PC-3 (cell line): ENCODE results near the gene SAT2. TPM values are rescaled to one million over a fixed set of nuclear protein-coding genes. Genes with fewer than 3 reads are reported as not detected.

Source experiments
- ATAC-seq: fragments of 200-7000 bp; cut with Tn5 transposase; 2 replicates; pipeline ENCODE4 v1.9.1; 2020; ENCODE audit warnings: mild to moderate bottlenecking, moderate library complexity
- BruUV-seq: library from RNA; stranded (reverse); fragments of 400-500 nt; replicated peaks from 2 replicates; lab custom pipeline; 2021; lab: Mats Ljungman, UMichigan
- CTCF ChIA-PET: fragments of 300-600 bp; sonication (Branson Sonifier 250); formaldehyde crosslinking; loops from one replicate; lab custom pipeline; 2022; ENCODE audit warnings: antibody characterized with exemption; lab: Charles Lee
- POLR2A ChIA-PET: fragments of 300-600 bp; sonication (Branson Sonifier 250); formaldehyde crosslinking; loops from one replicate; lab custom pipeline; 2022; ENCODE audit warnings: antibody characterized with exemption; ENCODE audit not compliant: unreplicated experiment; lab: Charles Lee
- DNase-seq: peaks from one replicate; pipeline ENCODE4 v3.0.0-alpha.2; 2015
- H2AFZ ChIP-seq: fragments of 300-600 bp; sonication (generic); 2 replicates; pipeline ENCODE4 v1.6.0; 2016; ENCODE audit warnings: antibody characterized with exemption, low read length
- H3F3A ChIP-seq: fragments of 300-600 bp; sonication (generic); one replicate; pipeline ENCODE4 v1.6.0; 2017; ENCODE audit warnings: antibody characterized with exemption, low read length, control low read depth, mild to moderate bottlenecking; ENCODE audit not compliant: unreplicated experiment
- H3K27ac ChIP-seq: fragments of 300-600 bp; sonication (generic); 2 replicates; pipeline ENCODE4 v1.5.1; 2016; ENCODE audit warnings: mild to moderate bottlenecking, low read length
- H3K27me3 ChIP-seq: fragments of 300-600 bp; sonication (generic); 2 replicates; pipeline ENCODE4 v1.6.1; 2016; ENCODE audit warnings: low read length, mixed read lengths
- H3K36me3 ChIP-seq: fragments of 300-600 bp; sonication (generic); 2 replicates; pipeline ENCODE4 v1.6.1; 2016; ENCODE audit warnings: low read depth, mixed run types, low read length, mixed read lengths
- H3K4me1 ChIP-seq: fragments of 300-600 bp; sonication (generic); 2 replicates; pipeline ENCODE4 v1.5.1; 2016; ENCODE audit warnings: low read length; ENCODE audit not compliant: insufficient read depth
- H3K4me2 ChIP-seq: fragments of 300-600 bp; sonication (generic); 2 replicates; pipeline ENCODE4 v1.6.0; 2016; ENCODE audit warnings: low read length
- H3K4me3 ChIP-seq: fragments of 300-600 bp; sonication (generic); 2 replicates; pipeline ENCODE4 v1.5.1; 2016; ENCODE audit warnings: mild to moderate bottlenecking, low read length, mixed read lengths
- H3K79me2 ChIP-seq: fragments of 300-600 bp; sonication (generic); 2 replicates; pipeline ENCODE4 v1.6.1; 2017; ENCODE audit warnings: low read length, mixed read lengths
- H3K9ac ChIP-seq: fragments of 300-600 bp; sonication (generic); 2 replicates; pipeline ENCODE4 v1.6.0; 2016; ENCODE audit warnings: mild to moderate bottlenecking, low read length
- H3K9me2 ChIP-seq: fragments of 300-600 bp; sonication (generic); replicated peaks from 2 replicates; pipeline ENCODE4 v1.6.1; 2016; ENCODE audit warnings: mixed run types, low read length, mixed read lengths
- H3K9me3 ChIP-seq: fragments of 300-600 bp; sonication (generic); 2 replicates; pipeline ENCODE4 v1.6.1; 2016; ENCODE audit warnings: low read length, mixed read lengths
- H4K20me1 ChIP-seq: fragments of 300-600 bp; sonication (generic); 2 replicates; pipeline ENCODE4 v1.6.1; 2016; ENCODE audit warnings: low read length, mixed read lengths
- EZH2 ChIP-seq: fragments of 300-600 bp; sonication (generic); IDR thresholded peaks from one replicate; pipeline ENCODE4 v1.6.1; 2017; ENCODE audit warnings: antibody characterized with exemption, mild to moderate bottlenecking, low read length; ENCODE audit not compliant: unreplicated experiment
- EZH2phosphoT487 ChIP-seq: fragments of 300-600 bp; sonication (generic); IDR thresholded peaks from 2 replicates; pipeline ENCODE4 v1.6.1; 2018; ENCODE audit warnings: mild to moderate bottlenecking, antibody characterized with exemption, low read length, borderline replicate concordance
- intact Hi-C: fragments of 100-400 bp; cut with micrococcal nuclease; formaldehyde crosslinking; loops from 2 replicates; pipeline ENCODE4 v1.9.0; 2023
- total RNA-seq: library from RNA; depleted of rRNA; stranded (reverse); fragments of >200 nt; gene quantifications from 2 replicates; pipeline ENCODE4 v1.2.3, GENCODE V29; 2014
- TF ChIP-seq, protein P1 (sequence below): fragments of 300-600 bp; sonication (generic); conservative IDR thresholded peaks from 2 replicates; pipeline ENCODE4 v1.5.1; 2017; ENCODE audit warnings: antibody characterized with exemption, low read depth, mild to moderate bottlenecking, low read length

Gene SAT2
- total RNA-seq, 1 experiment from 2014 or later: 33.1 TPM

DNA sequence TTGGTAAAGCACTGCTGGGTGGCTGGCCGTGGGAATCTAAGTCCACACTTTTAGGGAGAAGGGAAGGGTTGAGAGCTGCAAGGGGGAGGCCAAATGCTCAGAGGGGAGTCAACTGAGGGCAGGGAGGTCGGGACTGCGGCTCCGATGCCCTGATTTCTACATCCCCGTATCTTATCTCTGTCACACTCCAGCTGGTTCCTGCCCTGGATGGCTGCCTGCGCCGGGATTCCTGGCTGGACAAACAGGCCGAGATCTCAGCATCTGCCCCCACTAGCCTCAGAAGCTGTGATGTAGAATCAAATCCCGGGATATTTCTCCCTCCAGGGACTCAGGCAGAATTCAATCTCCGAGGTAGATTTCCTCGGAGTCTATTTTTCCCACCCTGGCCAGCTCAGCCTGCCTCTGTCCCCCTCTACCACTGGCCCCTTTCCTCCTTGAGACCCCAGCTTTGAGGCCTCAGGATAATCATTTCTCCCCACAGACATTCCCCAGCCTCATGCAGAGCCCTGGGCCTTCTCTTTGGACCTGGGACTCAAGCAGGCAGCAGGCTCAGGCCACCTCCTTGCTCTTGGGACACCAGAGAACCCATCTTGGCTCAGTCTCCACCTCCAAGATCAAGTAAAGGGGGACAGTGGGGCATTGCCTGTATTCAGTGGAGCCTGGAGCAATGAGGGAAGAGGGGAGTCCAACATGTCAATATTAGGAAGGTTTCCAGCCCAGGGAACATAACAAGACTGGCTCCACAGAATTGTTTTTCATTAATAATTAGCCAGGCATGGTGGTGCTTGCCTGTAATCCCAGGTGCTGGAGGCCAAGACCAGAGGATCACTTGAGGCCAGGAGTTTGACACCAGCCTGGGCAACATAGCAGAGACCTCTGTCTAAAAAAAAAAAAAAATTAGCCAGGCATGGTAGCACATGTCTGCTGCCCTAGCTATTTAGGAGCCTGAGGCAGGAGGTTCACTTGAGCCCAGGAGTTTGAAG lies 4.1 kb upstream of the SAT2 start:
- Histone ChIP-seq H3K9ac (no peak overlapping the region), H3K4me2 (no peak overlapping the region), H3F3A (no peaks in the 10 kb centered on the region), H4K20me1 (no peaks in the 10 kb centered on the region), H2AFZ (no peak overlapping the region), H3K79me2 (peaks cover 8% of the 10 kb centered on the region), H3K27me3 (no peaks in the 10 kb centered on the region), H3K9me2 (no peaks in the 10 kb centered on the region), H3K9me3 (no peaks in the 10 kb centered on the region), H3K4me1 (no peaks in the 10 kb centered on the region), H3K4me3 (no peak overlapping the region), H3K36me3 (no peaks in the 10 kb centered on the region), H3K27ac (no peak overlapping the region)
- ChIA-PET CTCF (interaction anchor here (0.6 to 1.9 kb wide), 4 partner anchors 16 to 57 kb away, joined by 6 to 8 read pairs (median 6); partner anchors contain the start of gene WRAP53), POLR2A (no interaction called here)
- DNase-seq: no peak
- no TSS peak for BruUV-seq
- no peak for ATAC-seq
- intact Hi-C loops: loop anchor here (5.0 kb wide), 1 partner anchor 56 kb away; the partner anchor contains the start of genes TP53 and WRAP53
- no peak for TF ChIP-seq EZH2phosphoT487
- no peak for TF ChIP-seq EZH2
- TF ChIP-seq, protein P1, sequence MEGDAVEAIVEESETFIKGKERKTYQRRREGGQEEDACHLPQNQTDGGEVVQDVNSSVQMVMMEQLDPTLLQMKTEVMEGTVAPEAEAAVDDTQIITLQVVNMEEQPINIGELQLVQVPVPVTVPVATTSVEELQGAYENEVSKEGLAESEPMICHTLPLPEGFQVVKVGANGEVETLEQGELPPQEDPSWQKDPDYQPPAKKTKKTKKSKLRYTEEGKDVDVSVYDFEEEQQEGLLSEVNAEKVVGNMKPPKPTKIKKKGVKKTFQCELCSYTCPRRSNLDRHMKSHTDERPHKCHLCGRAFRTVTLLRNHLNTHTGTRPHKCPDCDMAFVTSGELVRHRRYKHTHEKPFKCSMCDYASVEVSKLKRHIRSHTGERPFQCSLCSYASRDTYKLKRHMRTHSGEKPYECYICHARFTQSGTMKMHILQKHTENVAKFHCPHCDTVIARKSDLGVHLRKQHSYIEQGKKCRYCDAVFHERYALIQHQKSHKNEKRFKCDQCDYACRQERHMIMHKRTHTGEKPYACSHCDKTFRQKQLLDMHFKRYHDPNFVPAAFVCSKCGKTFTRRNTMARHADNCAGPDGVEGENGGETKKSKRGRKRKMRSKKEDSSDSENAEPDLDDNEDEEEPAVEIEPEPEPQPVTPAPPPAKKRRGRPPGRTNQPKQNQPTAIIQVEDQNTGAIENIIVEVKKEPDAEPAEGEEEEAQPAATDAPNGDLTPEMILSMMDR: no peak

DNA sequence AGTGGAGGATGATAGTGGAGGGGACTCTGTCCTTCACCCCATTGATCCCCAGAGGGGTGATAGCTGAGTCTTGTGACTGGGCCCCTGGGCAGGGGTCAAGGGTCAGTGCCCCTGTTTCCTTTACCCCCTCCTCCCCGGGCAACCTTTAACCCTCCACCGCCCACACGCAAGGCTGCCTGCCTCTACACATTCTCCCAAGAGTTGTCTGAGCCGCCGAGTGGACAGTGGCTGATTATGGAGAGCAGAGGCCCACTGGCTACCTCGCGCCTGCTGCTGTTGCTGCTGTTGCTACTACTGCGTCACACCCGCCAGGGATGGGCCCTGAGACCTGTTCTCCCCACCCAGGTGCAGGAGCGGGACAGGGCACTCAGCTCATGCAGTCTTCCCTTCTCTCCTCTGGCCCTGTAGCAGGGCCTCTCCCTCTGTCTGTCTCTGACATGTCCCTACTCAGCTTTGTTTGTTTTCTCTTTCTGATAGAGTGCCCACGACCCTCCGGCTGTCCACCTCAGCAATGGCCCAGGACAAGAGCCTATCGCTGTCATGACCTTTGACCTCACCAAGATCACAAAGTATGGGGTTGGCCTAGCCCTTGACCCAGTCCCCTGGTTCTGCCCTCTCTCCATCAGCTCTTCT lies 2.4 kb upstream of the SAT2 start, which contains the start of gene SHBG:
TSS of gene SHBG (plus strand) at position 197 of the 633 bp plus-strand sequence. CDS start at position 235, 38 bp downstream.
- Histone ChIP-seq H2AFZ (no peak within 1 kb of the TSS), H3K27me3 (no peaks in the 10 kb centered on the region), H3K9ac (no peak within 1 kb of the TSS), H3K36me3 (no peaks in the 10 kb centered on the region), H3K4me1 (no peaks in the 10 kb centered on the region), H3K4me2 (no peak within 1 kb of the TSS), H4K20me1 (no peaks in the 10 kb centered on the region), H3F3A (no peaks in the 10 kb centered on the region), H3K9me3 (no peaks in the 10 kb centered on the region), H3K27ac (no peak within 1 kb of the TSS), H3K79me2 (peaks cover 13% of the 10 kb centered on the region), H3K4me3 (no peak within 1 kb of the TSS), H3K9me2 (no peaks in the 10 kb centered on the region)
- ATAC-seq (no peak), DNase-seq (no peak)
- POLR2A ChIA-PET: no interaction called here
- no TSS peak for BruUV-seq
- intact Hi-C loops: loop anchor here (5.0 kb wide), 1 partner anchor 57 kb away; the partner anchor contains the start of genes TP53 and WRAP53
- no peak for TF ChIP-seq EZH2phosphoT487
- TF ChIP-seq, protein P1: no peak
- no peak for TF ChIP-seq EZH2
- CTCF ChIA-PET: no interaction called here
